ENCODE results near the gene USB1. TPM values are rescaled to one million over a fixed set of nuclear protein-coding genes. Genes with fewer than 3 reads are reported as not detected.

USB1 gene
- total and polyA plus RNA-seq, 9 donors, result 8.5 to 30.7 (median 22.5) TPM

DNA sequence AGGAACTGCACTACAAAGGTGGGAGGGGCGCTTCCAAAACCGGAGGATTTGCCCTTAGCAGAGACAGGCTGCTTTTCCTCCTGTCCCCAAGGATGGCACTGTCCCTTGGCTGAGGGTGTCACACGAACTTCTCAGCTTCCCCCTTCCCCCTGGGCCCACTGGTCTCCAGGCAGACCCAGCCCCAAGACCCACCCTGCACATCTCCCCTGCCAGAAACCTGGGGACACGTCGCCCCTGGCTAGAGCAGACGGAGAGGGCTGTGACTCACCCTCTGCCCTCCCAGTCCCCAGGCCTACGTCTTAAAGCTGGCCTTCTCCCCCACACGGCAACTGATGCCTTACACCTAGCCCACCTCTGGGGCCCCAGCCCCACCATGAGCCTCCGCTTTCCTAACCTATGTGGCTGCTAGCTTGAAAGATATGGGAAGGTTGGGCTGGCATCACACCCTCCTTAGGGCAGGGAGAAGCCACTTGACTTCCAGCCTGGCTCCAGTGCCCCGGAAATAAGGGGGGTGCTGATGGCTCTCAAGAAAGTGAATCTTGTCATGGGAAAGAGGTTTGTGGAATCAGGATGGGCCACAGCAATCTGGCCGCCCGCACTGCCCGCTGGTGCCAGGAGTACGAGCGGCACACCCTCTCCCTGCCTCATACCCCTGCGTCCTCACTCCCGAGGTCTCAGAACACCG, 5.3 kb upstream of the USB1 start:
- Histone ChIP-seq H3K27ac (no peak overlapping the region), H3K9me3 (no peaks in the 10 kb centered on the region), H3K4me3 (no peak overlapping the region), H3K4me1 (ENCODE audit: insufficient read depth) (peaks cover 4% of the 10 kb centered on the region), H3K36me3 (no peaks in the 10 kb centered on the region), H3K27me3 (no peaks in the 10 kb centered on the region)
- WGBS, 3 donors, result 85 to 91% (median 88%) methylated on average over 18 of the region's 18 CpGs
- TF ChIP-seq EP300 (IDR thresholded peaks at IDR 0.05), result no peak
- TF ChIP-seq CTCF (IDR thresholded peaks at IDR 0.05), result no peak
- TF ChIP-seq POLR2A (IDR thresholded peaks at IDR 0.05), result no peak
- no peak for DNase-seq
- intact Hi-C loops (cut with DNase I), result loop anchor here in 3 of 4 donors (5.0 to 10.0 kb wide), 5 partner anchors 84 to 421 kb away; no protein-coding TSS in a partner anchor

DNA sequence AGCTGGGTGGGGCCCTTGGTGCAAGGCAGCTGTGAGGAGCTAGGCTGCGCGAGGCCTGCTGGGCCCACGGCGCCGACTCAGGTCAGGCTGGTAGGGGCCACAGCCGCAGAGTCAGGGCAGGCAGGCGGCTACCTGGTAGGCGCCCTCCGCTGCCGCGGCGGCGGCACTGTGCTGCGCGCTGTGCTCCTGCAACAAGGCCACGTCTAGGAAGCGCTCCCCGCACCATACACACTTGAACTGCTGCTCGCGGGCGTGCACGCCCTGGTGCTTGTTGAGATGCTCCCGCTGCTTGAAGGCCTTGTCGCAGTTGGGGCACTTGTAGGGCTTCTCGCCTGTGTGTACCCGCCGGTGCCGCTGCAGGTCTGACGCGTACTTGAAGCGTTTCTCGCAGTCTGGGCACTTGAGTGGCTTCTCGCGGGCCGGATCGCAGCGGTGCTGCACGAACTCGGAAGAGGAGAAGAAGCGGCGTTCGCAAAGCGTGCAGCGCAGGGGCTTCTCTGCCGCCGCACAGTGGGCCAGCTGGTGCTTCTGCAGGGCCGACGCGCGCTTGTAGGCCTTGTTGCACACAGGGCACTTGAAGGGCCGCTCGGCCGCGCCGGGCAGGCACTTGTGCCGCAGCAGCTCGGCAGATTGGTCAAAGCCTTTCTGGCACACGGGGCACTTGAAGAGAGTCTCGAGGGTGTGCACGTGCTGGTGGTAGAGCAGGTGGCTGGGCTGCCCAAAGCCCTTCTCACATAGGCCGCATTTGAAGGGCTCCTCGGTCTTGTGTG, 4.6 kb upstream of the USB1 start:
- Histone ChIP-seq H3K4me3 (no peak overlapping the region), H3K36me3 (no peaks in the 10 kb centered on the region), H3K27ac (no peak overlapping the region), H3K9me3 (no peaks in the 10 kb centered on the region), H3K4me1 (ENCODE audit: insufficient read depth) (peaks cover 4% of the 10 kb centered on the region), H3K27me3 (no peaks in the 10 kb centered on the region)
- intact Hi-C loops (cut with DNase I), result loop anchor here in 3 of 4 donors (5.0 to 10.0 kb wide), 5 partner anchors 84 to 422 kb away; no protein-coding TSS in a partner anchor
- WGBS, 3 donors, result 94 to 96% (median 95%) methylated on average over 61 to 62 of the region's 62 CpGs
- DNase-seq, result no peak
- TF ChIP-seq POLR2A (IDR thresholded peaks at IDR 0.05) (no peak), EP300 (IDR thresholded peaks at IDR 0.05) (no peak), CTCF (IDR thresholded peaks at IDR 0.05) (no peak)

- WGBS, 3 donors, result 95 to 97% (median 96%) methylated on average over 27 to 35 of the region's 35 CpGs
- Histone ChIP-seq H3K36me3 (no peaks in the 10 kb centered on the region), H3K4me1 (ENCODE audit: insufficient read depth) (peaks cover 4% of the 10 kb centered on the region), H3K9me3 (no peaks in the 10 kb centered on the region), H3K27me3 (no peaks in the 10 kb centered on the region), H3K27ac (no peak overlapping the region), H3K4me3 (no peak overlapping the region)
- no peak for DNase-seq
- TF ChIP-seq CTCF (IDR thresholded peaks at IDR 0.05) (no peak), POLR2A (IDR thresholded peaks at IDR 0.05) (no peak), EP300 (IDR thresholded peaks at IDR 0.05) (no peak)
- intact Hi-C loops (cut with DNase I), result loop anchor here in 3 of 4 donors (5.0 to 10.0 kb wide), 5 partner anchors 85 to 422 kb away; no protein-coding TSS in a partner anchor
Measured at GRCh38 chr16:57997176-57997527, 4.1 kb upstream of the USB1 start.

GRCh38 chr16:57997528-57998265, 3.5 kb upstream of the USB1 start:
- no peak overlapping the region for H3K4me3 ChIP-seq
- H3K27me3 ChIP-seq, result no peaks in the 10 kb centered on the region
- intact Hi-C loops (cut with DNase I), result loop anchor here in 3 of 4 donors (5.0 to 10.0 kb wide), 5 partner anchors 85 to 423 kb away; no protein-coding TSS in a partner anchor
- no peak for DNase-seq
- TF ChIP-seq EP300 (IDR thresholded peaks at IDR 0.05), result no peak
- no peak for TF ChIP-seq CTCF (IDR thresholded peaks at IDR 0.05)
- TF ChIP-seq POLR2A (IDR thresholded peaks at IDR 0.05), result no peak
- H3K36me3 ChIP-seq, result no peaks in the 10 kb centered on the region
- peaks cover 4% of the 10 kb centered on the region for H3K4me1 ChIP-seq (ENCODE audit: insufficient read depth)
- H3K27ac ChIP-seq, result no peak overlapping the region
- H3K9me3 ChIP-seq, result no peaks in the 10 kb centered on the region
- 91 to 94% (median 92%) methylated on average over 36 of the region's 36 CpGs for WGBS, 3 donors
